C1 segment of cervical spinal cord (tissue), 14 donors: Measurements from ENCODE around the gene UNC13C.

Experiments used
- DNase-seq, 14 donors: peaks; one replicate each; lab custom pipeline; 2025; lab: John Stamatoyannopoulos, UW

The UNC13C gene

GRCh38 chr15:54566654-54567053 is 588.4 kb downstream of the UNC13C start:
- DNase-seq: no peak

GRCh38 chr15:54567408-54568035 is 589.3 kb downstream of the UNC13C start:
- DNase-seq: no peak

- no peak for DNase-seq
Measured at GRCh38 chr15:54568381-54568780, 590.1 kb downstream of the UNC13C start.

- DNase-seq: no peak
Measured at GRCh38 chr15:54571576-54571975, 593.3 kb downstream of the UNC13C start.

- no peak for DNase-seq
Measured at GRCh38 chr15:54575586-54575985, 597.3 kb downstream of the UNC13C start.

- no peak for DNase-seq
Measured at GRCh38 chr15:54576298-54576935, 598.2 kb downstream of the UNC13C start.

GRCh38 chr15:54577476-54578250 is 599.4 kb downstream of the UNC13C start:
- no peak for DNase-seq

- no peak for DNase-seq
Measured at GRCh38 chr15:54579855-54580254, 601.6 kb downstream of the UNC13C start.

GRCh38 chr15:54580643-54581042 is 602.4 kb downstream of the UNC13C start:
- no peak for DNase-seq

- DNase-seq: no peak
Measured at GRCh38 chr15:54582863-54583643, 604.8 kb downstream of the UNC13C start.

- DNase-seq: no peak
Measured at GRCh38 chr15:54585063-54585462, 606.8 kb downstream of the UNC13C start.

- DNase-seq: no peak
Measured at GRCh38 chr15:54594115-54594514, 615.9 kb downstream of the UNC13C start.

GRCh38 chr15:54599386-54599785 is 621.1 kb downstream of the UNC13C start:
- DNase-seq: no peak

GRCh38 chr15:54605043-54605442 is 626.8 kb downstream of the UNC13C start:
- DNase-seq: no peak

GRCh38 chr15:54605556-54605955 is 627.3 kb downstream of the UNC13C start:
- DNase-seq: no peak

GRCh38 chr15:54608876-54609835 is 630.9 kb downstream of the UNC13C start:
- DNase-seq: no peak

GRCh38 chr15:54618120-54618519 is 639.9 kb downstream of the UNC13C start:
- DNase-seq: no peak

GRCh38 chr15:54619180-54619579 is 640.9 kb downstream of the UNC13C start:
- DNase-seq: no peak

- no peak for DNase-seq
Measured at GRCh38 chr15:54620916-54621315, 642.7 kb downstream of the UNC13C start.

GRCh38 chr15:54636147-54636546 is 657.9 kb downstream of the UNC13C start:
- DNase-seq: no peak

GRCh38 chr15:54638666-54639065 is 660.4 kb downstream of the UNC13C start:
- no peak for DNase-seq
